ENCODE measurements around the gene COL4A1.

Gene COL4A1

GRCh38 chr13:110251193-110251819 is 55.7 kb downstream of the COL4A1 start:
- DNase-seq, result no peak

GRCh38 chr13:110250258-110250891 is 56.6 kb downstream of the COL4A1 start:
- no peak for DNase-seq

GRCh38 chr13:110249326-110249725 is 57.6 kb downstream of the COL4A1 start:
- DNase-seq, result no peak

GRCh38 chr13:110248449-110249143 is 58.4 kb downstream of the COL4A1 start:
- no peak for DNase-seq

- DNase-seq, result no peak
Observed at GRCh38 chr13:110246530-110246929, 60.4 kb downstream of the COL4A1 start.

- no peak for DNase-seq
Observed at GRCh38 chr13:110245416-110245899, 61.5 kb downstream of the COL4A1 start.

GRCh38 chr13:110244976-110245375 is 62.0 kb downstream of the COL4A1 start:
- DNase-seq, result no peak

- DNase-seq, result no peak
Observed at GRCh38 chr13:110244071-110244830, 62.7 kb downstream of the COL4A1 start.

- DNase-seq, result no peak
Observed at GRCh38 chr13:110242615-110243014, 64.3 kb downstream of the COL4A1 start.

GRCh38 chr13:110240943-110241342 is 66.0 kb downstream of the COL4A1 start:
- no peak for DNase-seq

GRCh38 chr13:110240352-110240751 is 66.6 kb downstream of the COL4A1 start:
- no peak for DNase-seq

- no peak for DNase-seq
Observed at GRCh38 chr13:110239280-110240125, 67.5 kb downstream of the COL4A1 start.

- DNase-seq, result no peak
Observed at GRCh38 chr13:110238818-110239195, 68.2 kb downstream of the COL4A1 start.

GRCh38 chr13:110237875-110238817 is 68.8 kb downstream of the COL4A1 start:
- DNase-seq, result no peak

- DNase-seq, result no peak
Observed at GRCh38 chr13:110236831-110237261, 70.1 kb downstream of the COL4A1 start.

GRCh38 chr13:110236431-110236830 is 70.5 kb downstream of the COL4A1 start:
- DNase-seq, result no peak

GRCh38 chr13:110234532-110234931 is 72.4 kb downstream of the COL4A1 start:
- DNase-seq, result no peak

- DNase-seq, result no peak
Observed at GRCh38 chr13:110233951-110234280, 73.0 kb downstream of the COL4A1 start.

- DNase-seq, result no peak
Observed at GRCh38 chr13:110233181-110233950, 73.6 kb downstream of the COL4A1 start.

GRCh38 chr13:110232756-110233155 is 74.2 kb downstream of the COL4A1 start:
- no peak for DNase-seq
